HFF-Myc (cell line): ENCODE results near the gene MPP3.

Source experiments
- DNase-seq: peaks from one replicate; pipeline ENCODE4 v3.0.0-alpha.2; 2011; ENCODE audit warnings: low read depth; ENCODE audit errors: extremely low read depth
- H3K4me3 ChIP-seq: replicated peaks from 2 replicates; pipeline ENCODE4 v1.5.1; 2011; ENCODE audit warnings: low read depth, mild to moderate bottlenecking, control low read depth, low read length
- TF ChIP-seq, protein P1 (sequence below): IDR thresholded peaks from 2 replicates; pipeline ENCODE4 v1.5.1; 2012; ENCODE audit warnings: mild to moderate bottlenecking, low read depth, low read length, control low read depth; ENCODE audit errors: missing control alignments

MPP3 gene

DNA sequence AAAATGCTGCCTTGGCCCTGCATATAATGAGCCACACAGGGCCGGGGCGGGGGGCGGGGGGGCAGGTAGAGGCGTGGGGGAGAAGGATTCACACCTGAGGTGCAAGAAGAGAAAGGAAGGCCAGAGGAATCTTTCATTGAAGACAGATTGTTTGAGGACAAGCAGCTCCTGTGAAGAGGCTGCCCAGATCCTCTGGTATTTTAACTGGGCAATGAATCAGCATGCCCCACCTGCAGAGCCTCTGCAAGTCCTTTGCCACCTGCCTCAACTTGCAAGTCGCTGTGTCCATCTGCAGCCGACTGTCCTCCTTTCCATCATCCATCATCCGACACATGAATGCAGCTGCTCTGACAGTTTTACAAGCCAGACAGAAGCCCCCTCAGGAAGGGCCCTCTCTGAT lies 73.1 kb downstream of the MPP3 start:
- no peak overlapping the region for H3K4me3 ChIP-seq
- TF ChIP-seq, protein P1, sequence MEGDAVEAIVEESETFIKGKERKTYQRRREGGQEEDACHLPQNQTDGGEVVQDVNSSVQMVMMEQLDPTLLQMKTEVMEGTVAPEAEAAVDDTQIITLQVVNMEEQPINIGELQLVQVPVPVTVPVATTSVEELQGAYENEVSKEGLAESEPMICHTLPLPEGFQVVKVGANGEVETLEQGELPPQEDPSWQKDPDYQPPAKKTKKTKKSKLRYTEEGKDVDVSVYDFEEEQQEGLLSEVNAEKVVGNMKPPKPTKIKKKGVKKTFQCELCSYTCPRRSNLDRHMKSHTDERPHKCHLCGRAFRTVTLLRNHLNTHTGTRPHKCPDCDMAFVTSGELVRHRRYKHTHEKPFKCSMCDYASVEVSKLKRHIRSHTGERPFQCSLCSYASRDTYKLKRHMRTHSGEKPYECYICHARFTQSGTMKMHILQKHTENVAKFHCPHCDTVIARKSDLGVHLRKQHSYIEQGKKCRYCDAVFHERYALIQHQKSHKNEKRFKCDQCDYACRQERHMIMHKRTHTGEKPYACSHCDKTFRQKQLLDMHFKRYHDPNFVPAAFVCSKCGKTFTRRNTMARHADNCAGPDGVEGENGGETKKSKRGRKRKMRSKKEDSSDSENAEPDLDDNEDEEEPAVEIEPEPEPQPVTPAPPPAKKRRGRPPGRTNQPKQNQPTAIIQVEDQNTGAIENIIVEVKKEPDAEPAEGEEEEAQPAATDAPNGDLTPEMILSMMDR: no peak
- no peak for DNase-seq

DNA sequence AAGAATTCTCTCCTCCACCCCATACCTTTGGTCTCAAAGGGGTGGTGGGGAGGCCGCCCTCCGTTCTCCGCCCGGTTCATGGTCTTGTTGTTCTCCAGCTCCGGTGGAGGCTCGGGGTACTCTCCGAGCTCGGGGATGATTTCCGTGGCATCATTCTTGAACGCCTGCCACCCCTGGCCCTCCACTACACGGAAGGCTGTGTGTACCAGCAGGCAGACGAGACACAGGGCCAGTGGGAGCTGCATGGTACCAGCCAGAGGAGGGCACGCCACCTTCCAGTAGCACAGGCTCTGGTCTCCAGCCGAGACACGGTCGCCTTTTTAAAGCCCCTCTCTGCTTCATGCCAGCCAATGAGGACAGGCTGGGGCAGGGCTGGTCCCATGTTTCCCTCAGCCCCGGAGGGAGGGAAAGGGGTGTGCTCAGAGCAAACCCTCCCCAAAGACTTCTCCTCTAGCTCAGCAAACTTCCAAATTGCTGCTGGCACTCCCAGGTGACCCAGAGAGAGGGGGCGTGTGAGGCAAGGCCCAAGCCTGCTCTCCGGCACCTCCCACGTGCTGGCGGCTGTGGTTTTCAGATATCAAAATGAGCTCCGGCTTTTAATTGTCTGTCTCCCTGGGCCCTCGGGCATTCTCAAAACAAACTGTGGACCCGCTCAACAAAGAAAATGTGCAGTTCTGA lies 74.3 kb downstream of the MPP3 start, which contains the start of gene SOST:
Gene SOST (minus strand): TSS at position 295 of the 678 bp plus-strand sequence. CDS start 50 bp downstream, at position 245.
- TF ChIP-seq, protein P1: no peak
- H3K4me3 ChIP-seq: no peak within 1 kb of the TSS
- no peak for DNase-seq

DNA sequence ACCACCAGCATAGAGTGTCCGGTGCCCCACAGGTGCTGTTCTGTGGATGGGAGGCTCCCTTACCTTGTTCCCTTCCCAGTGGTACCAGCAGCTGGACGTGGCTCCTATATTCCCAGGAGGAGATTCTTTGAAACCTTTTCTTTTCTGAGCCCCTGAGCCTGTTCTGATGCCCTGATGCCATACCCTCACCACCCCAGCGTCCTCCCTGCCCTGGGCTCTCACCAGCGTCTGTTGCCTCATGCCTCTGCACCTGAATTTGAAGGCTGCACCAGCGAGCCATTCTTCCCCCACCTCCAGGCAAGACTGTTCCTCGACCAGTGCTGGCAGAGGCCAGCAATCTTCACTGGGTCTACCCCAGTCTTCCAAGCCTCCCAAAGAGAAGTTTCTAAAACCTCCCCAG lies 74.9 kb downstream of the MPP3 start:
- TF ChIP-seq, protein P1: no peak
- DNase-seq: no peak
- no peak overlapping the region for H3K4me3 ChIP-seq

DNA sequence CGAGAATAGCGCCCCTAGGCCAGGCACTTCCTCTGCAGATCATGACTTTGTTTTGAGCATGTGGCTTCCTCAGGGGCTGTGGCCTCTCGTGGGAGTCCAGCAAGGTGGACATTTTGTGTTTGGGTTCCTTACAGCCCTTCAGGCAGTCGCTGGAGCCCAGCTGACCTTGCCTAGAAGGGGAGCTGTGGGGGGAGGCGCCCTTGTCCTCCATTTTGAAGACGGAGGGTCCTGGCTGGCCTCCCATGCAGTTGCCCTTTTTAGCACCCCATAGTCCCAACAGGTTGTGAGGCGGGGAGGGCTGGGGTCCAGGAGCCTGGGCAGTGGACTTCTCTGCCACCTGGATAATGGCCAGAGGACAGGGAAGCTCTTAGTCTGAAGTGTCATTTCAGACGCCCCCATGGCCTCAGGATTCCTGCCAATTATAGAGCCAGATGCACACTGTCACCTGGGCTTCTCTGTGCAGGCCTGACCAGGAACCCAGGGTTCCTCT lies 75.7 kb downstream of the MPP3 start:
- no peak for DNase-seq
- H3K4me3 ChIP-seq: no peak overlapping the region
- TF ChIP-seq, protein P1: no peak

DNA sequence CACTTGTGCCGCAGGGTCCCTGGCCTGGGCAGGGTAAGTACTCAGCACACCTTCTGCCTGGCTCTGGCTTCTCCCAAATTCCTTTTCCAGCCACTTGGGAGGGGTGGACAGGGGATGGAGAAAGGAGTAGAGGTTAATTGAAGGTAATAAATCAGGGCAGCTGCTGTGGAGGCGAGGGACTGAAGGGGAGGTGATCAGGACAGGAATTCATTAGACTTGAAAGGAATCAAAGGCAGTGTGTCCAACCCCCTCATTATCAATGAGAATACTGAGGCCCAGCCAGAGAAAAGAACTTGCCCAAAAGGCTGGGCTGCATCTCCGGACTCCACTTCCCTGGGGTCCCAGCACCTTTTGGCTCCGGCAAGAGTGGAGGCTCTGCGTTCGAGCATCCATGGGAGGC lies 76.7 kb downstream of the MPP3 start:
- TF ChIP-seq, protein P1: no peak
- no peak overlapping the region for H3K4me3 ChIP-seq
- no peak for DNase-seq

DNA sequence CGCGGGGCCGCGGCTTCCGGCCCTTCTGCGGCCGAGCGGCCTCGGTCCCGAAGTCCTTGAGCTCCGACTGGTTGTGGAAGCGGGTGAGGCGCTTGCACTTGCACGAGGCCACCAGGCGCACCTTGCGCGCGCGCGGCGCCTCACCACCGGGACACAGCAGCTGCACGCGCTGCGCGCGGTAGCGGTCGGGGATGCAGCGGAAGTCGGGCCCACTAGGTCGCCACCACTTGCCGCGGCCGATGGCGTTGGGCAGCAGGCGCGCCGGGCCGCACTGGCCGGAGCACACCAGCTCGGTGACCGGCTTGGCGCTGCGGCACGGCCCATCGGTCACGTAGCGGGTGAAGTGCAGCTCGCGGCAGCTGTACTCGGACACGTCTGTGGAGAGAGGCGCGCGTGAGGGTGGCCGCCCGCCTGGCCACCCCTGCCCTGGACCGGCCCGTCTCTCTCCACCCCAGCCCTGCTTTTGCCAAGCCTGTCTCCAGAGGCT lies 77.5 kb downstream of the MPP3 start:
- TF ChIP-seq, protein P1: no peak
- no peak overlapping the region for H3K4me3 ChIP-seq
- no peak for DNase-seq
